NCI-H446 treated with DMSO at 0.1 percent for 48 hours (cell line): ENCODE measurements around the gene SRRM1.
"Not testable (repeated sequence)": the region's sequence is repeated elsewhere in the genome, so short reads cannot be mapped to it uniquely, and the experiment has no call there.

Source experiments
- DNase-seq: peaks from one replicate; lab custom pipeline; 2025; lab: John Stamatoyannopoulos, UW

SRRM1 gene

DNA sequence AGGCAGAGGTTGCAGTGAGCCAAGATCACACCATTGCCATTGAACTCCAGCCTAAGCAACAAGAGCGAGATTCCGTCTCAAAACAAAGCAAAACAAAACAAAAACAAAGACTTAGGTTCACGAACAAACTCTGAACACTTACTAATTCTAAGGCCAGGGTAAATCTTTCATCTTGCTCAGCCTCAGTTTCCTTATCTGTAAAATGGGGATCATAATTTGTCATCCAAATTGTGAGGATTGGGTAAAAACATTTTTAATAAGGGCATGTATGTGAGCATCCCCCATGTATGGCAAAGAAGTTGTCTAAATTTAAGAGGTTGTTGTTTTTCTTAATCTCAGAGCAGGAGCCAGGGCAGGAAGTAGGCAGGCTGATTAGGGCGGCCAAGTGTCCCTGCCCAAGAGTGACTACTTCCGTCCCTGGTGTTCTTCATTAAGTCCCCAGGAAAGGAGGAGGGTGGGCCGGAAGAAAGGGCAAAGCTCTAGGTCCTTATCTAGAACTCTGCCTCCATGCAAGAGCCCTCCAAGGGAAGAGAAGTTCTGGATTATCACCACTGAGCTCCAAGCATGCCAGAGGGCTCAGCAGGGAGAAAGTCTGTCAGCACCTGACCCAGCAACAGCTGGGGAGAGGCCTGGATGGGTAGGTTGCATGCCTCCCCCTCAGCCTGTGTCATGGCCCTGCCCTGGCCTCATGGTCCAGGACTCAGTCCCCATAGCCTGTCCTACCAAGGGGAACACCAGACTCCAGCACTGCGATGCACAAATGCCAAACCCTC lies 52.3 kb downstream of the SRRM1 start:
- DNase-seq: no peak

DNA sequence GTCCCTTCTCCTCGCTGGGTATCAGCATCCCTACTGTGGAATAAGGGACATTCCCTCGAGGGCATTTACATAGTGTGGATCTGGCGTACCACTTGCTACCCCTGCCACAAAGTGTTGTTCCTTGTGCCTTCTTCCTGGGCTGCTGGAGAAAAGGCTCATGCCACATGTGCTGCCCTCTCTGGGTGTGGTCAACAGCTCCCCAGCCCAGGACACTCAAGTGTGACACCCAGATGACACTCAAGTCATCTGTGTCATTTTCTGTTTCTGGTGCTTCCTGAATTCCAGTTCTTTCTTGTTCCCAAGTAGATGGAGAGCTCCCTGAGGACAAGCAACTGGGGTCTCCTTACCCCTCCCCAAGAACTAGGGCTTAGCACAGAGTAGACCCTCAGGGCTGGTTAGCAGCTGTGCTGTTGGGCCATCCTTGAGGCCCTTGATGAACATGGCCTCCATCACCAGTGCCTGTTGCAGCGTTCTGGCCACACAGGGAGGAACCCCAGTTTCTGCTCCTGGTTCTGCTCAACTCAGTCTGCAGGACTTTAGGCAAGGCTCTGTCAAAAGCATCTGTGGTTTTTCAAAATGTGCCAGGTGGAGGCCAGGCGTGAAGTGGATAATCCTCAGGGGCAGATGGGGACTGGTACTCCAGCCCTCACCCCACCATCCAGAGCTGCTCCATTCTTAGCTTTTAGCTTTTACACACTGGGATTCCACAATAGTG lies 53.1 kb downstream of the SRRM1 start:
- DNase-seq: no peak

GRCh38 chr1:24696756-24697330 lies 53.7 kb downstream of the SRRM1 start:
- no peak for DNase-seq

DNA sequence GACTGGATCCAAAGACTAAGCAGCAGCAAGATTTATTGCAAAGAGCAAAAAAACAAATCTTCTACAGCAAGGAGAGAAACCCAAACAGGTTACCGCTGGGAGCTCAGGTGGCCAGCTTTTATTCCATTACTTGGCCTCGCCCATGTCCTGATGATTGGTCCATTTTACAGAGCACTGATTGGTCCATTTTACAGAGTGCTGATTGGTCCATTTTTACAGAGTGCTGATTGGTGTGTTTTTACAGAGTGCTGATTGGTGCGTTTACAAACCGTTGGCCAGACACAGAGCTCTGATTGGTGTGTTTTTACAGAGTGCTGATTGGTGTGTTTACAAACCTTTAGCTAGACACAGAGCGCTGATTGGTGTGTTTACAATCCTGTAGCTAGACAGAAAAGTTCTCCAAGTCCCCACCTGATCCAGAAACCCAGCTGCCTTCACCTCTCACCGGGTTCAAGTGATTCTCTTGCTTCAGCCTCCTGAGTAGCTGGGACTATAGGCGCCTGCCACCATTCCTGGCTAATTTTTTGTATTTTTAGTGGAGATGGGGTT lies 54.4 kb downstream of the SRRM1 start:
- not testable (repeated sequence) for DNase-seq

- DNase-seq: not testable (repeated sequence)
Observed at GRCh38 chr1:24698326-24698725, 55.2 kb downstream of the SRRM1 start.

DNA sequence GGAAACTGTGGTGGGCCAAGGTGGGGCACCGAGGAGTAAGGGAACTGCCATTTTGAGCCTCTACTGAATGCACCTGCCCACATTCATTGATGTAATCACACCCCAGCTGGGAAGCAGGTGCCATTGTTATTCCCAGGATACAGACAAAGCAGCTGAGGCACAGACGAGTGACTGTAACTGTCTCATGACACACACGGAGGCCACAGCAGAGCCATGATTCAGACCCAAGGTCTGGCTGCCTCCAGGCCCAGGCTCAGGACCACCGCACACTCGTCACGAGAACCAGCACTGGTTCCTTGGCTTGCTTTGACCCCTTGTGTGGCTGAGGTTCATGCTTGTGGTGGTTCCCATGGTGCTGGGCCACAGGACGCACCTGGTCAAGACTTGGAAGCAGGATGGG lies 56.5 kb downstream of the SRRM1 start:
- DNase-seq: no peak

- DNase-seq: peak; percentile 36
Observed at GRCh38 chr1:24702511-24703293, 59.6 kb downstream of the SRRM1 start.

GRCh38 chr1:24704411-24705259 lies 61.5 kb downstream of the SRRM1 start:
- DNase-seq: no peak

DNA sequence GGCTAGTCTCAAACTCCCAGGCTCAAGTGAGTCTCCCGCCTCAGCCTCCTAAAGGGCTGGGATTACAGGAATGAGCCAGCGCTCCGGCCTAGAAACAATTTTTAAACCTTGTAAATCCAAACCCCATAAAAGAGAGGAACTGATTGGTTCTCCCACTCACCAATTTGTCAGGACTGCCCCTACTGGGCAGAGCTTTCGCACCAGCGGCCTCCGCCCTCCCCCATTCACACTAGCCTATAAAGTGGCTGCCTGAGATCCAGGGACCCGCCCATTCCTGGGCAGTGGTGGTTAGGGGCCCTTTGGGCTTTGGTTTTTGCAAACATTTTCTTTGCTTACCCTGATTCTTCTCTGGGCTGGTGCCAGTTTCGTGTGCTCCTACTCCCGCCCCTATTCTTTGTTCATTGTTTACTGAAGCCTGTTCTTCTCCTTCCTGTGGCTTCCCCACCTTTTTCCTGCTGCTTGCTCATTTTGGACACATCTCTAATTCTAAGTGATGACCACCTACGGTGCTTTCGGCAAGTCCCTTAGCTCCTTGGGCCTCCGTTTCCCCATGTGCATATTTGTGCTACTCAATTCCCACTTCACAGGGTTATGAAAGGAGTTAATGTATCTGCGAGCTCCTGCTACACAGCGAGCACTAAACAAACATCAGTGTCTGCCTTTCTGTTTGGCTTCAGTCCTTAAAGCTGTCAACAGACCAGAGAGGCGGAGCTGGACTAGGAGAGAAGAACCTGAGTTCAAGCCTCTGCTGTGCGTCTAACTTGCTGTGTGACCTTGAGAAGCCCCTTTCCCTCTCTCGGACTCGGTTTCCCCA lies 62.4 kb downstream of the SRRM1 start:
- DNase-seq: no peak

DNA sequence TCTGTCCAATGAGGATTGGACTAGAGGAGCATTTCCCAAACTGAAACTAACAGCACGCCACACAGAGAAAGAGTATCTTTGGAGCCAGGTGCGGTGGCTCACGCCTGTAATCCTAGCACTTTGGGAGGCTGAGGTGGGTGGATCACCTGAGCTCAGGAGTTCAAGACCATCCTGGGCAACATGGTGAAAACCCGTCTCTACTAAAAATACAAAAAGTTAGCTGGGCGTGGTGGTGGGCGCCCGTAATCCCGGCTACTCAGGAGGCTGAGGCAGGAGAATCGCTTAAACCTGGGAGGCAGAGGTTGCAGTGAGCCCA lies 62.9 kb downstream of the SRRM1 start:
- not testable (repeated sequence) for DNase-seq

GRCh38 chr1:24707687-24708086 lies 64.6 kb downstream of the SRRM1 start:
- no peak for DNase-seq

- no peak for DNase-seq
Observed at GRCh38 chr1:24708938-24709337, 65.8 kb downstream of the SRRM1 start.

- no peak for DNase-seq
Observed at GRCh38 chr1:24709791-24710441, 66.8 kb downstream of the SRRM1 start.

DNA sequence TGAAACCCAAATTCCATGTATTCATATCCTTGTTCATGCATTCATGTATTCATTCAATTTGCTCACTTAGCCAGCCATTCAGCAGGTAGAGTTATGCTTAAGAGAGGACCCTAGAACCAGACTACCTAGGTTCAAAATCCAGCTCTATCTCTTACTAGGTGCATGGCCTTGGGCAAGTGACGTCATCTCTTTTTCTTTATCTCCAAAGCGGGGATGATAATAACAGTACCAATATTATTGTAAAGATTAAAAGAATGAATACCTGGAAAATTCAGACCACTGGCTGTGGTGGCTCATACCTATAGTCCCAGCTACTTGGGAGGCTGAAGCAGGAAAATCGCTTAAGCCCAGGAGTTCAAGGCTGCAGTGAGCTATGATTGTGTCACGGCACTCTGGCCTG lies 68.2 kb downstream of the SRRM1 start:
- no peak for DNase-seq

DNA sequence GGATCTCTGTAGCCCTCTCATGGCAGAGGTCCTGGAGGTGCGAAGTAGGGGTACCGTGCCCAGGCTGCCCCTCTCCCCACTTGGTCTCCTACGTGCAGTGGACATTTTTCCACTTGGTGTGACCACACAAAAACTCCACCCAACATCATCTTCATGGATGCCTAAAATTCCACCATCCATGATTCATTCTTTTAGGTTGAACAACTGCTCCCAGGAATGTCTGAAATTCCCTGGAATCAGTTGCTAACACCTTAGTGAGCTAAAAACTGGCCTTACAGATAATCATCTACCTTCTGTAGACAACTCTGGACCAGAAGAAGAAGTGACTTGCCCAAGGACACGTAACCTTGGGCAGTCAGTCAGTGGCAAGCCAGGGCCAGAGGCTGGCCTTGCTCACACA lies 70.1 kb downstream of the SRRM1 start:
- DNase-seq: no peak

GRCh38 chr1:24713736-24714135 lies 70.6 kb downstream of the SRRM1 start:
- peak; percentile 30 for DNase-seq

- no peak for DNase-seq
Observed at GRCh38 chr1:24714859-24715520, 71.9 kb downstream of the SRRM1 start.

- no peak for DNase-seq
Observed at GRCh38 chr1:24715658-24716057, 72.6 kb downstream of the SRRM1 start.

DNA sequence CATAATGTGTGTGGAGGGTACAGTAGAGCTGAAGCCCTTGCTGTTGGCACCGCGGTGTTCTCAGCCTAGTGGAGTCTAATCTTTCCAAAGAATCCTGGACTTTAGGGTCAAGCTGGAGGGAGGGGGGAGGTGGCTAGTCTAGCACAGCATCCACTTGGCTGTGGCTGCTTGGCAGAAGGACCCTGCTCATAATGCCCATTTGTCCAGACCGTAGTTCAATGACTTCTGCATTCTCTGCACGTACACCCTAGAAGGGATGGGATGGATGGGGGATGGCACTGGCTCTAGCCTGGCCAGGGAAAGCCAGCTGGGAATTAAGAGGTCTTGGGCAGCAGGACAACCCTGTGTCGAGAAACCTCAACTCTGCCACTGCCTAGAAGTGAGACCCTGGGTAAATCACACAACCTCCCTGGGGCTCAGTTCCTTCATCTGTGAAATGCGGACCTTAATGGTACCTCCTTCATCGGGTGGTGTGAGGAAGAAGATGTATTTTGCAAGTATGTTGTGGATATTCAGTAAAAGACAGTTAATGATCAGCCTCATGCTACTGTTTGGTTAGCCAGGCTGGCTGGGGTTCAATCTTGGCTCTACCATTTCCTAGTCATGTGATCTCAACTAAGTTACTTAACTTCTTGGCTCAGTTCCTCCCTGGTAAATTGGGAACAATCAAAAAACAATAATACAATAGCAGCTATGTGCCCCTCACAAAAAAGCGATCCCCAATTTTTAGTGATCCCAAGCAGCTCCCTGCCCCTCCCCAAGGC lies 75.0 kb downstream of the SRRM1 start:
- no peak for DNase-seq
